GM12864 (cell line): Measurements from ENCODE around the gene SH3BGRL3.
"Not testable (repeated sequence)": the region's sequence is repeated elsewhere in the genome, so short reads cannot be mapped to it uniquely, and the experiment has no call there.

Experiments used
- DNase-seq: peaks from one replicate; pipeline ENCODE4 v3.0.0-alpha.2; 2011; ENCODE audit warnings: low read depth
- H3K4me3 ChIP-seq: 2 replicates; pipeline ENCODE4 v1.5.1; 2011; ENCODE audit warnings: mild to moderate bottlenecking, low read depth, low read length, control low read depth
- TF ChIP-seq, protein P1 (sequence below): IDR thresholded peaks from 2 replicates; pipeline ENCODE4 v1.5.1; 2011; ENCODE audit warnings: low read depth, mild to moderate bottlenecking, moderate library complexity, low read length, control low read depth, inconsistent platforms; ENCODE audit errors: missing control alignments

SH3BGRL3 gene

DNA sequence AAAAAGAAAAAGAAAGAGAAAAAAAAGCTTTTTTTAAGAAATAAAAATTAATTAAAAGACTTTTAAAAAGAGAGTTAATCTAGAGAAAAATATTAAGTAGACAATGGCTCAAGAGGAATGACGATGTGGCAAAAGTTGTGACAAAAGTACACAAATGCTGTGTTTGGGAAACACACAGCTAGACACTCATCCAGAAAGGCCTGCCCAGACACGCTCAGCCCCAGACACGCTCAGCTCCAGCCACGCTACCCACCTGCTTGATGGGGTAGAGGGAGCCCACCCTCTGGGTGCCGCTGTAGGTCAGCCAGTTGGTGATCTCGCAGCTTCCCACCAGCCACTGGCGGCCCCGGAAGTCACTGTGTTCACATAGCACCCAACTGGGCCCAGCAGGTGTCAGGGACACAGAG is 48.1 kb downstream of the SH3BGRL3 start:
- TF ChIP-seq, protein P1, sequence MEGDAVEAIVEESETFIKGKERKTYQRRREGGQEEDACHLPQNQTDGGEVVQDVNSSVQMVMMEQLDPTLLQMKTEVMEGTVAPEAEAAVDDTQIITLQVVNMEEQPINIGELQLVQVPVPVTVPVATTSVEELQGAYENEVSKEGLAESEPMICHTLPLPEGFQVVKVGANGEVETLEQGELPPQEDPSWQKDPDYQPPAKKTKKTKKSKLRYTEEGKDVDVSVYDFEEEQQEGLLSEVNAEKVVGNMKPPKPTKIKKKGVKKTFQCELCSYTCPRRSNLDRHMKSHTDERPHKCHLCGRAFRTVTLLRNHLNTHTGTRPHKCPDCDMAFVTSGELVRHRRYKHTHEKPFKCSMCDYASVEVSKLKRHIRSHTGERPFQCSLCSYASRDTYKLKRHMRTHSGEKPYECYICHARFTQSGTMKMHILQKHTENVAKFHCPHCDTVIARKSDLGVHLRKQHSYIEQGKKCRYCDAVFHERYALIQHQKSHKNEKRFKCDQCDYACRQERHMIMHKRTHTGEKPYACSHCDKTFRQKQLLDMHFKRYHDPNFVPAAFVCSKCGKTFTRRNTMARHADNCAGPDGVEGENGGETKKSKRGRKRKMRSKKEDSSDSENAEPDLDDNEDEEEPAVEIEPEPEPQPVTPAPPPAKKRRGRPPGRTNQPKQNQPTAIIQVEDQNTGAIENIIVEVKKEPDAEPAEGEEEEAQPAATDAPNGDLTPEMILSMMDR, result no peak
- no peak overlapping the region for H3K4me3 ChIP-seq
- DNase-seq, result no peak

GRCh38 chr1:26328597-26328996 is 48.7 kb downstream of the SH3BGRL3 start:
- no peak overlapping the region for H3K4me3 ChIP-seq
- TF ChIP-seq, protein P1, result no peak
- no peak for DNase-seq

- H3K4me3 ChIP-seq, DNase-seq: not testable (repeated sequence)
These were observed 49.5 kb downstream of the SH3BGRL3 start for GRCh38 chr1:26329380-26329779.

DNA sequence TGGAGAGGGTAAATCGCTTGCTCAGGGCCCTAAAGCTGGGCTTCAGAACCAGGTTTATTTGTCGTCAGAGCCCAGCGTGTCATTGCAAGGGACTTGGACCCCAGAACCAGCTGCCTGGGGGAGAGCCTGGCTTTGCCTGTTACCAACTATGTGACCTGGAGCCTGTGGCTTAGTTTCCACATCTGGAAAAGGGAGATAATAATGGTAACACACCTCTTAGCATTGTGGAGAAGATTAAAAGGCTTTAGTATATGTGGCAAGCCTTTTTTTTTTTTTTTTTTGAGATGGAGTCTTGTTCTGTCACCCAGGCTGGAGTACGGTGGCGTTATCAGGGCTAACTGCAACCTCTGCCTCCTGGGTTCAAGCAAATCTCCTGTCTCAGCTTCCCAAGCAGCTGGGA is 50.4 kb downstream of the SH3BGRL3 start:
- H3K4me3 ChIP-seq, result no peak overlapping the region
- TF ChIP-seq, protein P1, result no peak
- no peak for DNase-seq
